Measurements from ENCODE around the gene SERPINB5.

Gene SERPINB5

DNA sequence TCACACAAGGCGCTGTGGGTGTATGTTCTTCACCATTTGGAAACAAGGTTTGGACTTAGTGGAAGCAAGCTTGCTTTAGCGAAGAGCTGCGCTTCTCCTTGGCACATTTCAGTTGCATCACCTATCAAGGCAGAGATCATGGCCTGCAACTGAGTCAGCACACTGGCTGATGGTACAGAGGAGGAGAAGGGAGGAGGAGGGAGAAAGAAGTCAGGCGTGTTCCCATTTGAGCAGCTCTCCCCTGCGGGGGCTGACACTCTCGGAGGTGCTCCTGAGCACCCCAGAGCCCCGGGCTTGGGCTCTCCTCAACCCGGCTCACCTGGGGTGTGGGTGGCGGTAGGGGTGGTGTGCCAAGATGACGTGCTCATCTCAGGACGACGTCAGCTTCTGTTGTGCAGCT, 6.0 kb upstream of the SERPINB5 start:
- no peak for DNase-seq

- no peak for DNase-seq
Measured at GRCh38 chr18:63472380-63472779, 4.4 kb upstream of the SERPINB5 start.

- DNase-seq, result no peak
Measured at GRCh38 chr18:63477200-63477599, 442 bp downstream of the SERPINB5 start.

DNA sequence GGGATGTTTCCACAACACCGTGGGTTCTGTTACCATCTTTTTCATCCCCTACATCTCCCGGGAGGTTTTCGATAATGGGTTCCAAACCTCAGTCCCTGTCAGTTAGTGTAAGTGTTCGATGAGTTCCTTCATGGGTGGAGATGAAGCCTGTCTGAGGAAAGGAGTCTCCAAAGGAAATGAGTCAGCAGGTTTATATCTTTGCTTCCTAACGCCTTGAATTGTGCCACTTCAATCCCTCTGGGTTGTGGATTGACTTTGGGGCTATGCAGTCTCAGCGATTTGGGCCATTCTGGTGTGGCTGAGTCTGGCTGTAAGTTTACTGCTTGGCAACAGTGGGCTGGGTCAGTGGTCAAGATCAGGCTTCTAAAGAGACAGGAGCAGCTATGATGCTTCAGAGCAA, 1.2 kb downstream of the SERPINB5 start:
- DNase-seq, result no peak

DNA sequence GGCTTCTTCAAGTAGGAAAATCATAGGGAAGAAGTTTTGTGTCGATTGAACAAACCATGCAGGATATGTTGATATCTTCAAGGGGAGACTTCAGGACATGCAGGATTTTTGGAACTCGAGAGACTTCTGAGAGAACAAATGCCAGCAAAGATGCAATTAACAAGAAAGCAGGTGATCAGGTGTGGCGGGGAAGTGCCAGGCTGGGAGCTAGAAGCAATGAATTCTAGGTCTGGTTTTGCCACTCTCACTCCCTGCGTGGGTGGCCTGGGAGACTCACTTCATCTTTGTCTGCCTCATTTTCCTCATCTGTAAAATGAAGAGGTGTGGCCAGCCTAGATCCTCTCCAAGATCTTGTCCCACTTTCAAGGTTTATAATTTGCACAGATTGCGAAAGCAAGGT, 3.1 kb downstream of the SERPINB5 start:
- DNase-seq, result no peak

DNA sequence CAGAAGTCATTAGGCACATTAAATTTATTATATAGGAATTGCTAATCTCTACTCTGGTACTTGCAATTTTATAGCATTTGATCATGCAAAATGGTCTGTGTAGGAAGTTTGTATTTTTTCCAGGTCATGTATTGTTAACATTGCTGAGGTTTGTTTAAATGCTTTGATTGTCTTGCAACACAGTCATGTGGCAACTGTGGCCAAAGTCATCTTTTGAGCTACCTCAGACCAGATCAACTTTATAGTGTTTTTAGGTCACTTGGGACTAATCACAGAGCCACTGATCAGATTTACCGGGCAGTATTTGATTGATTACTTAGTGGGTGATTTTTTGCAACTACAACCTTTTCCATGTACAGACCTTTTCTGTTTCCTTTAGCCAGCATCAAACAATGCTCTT, 3.7 kb downstream of the SERPINB5 start:
- DNase-seq, result no peak

DNA sequence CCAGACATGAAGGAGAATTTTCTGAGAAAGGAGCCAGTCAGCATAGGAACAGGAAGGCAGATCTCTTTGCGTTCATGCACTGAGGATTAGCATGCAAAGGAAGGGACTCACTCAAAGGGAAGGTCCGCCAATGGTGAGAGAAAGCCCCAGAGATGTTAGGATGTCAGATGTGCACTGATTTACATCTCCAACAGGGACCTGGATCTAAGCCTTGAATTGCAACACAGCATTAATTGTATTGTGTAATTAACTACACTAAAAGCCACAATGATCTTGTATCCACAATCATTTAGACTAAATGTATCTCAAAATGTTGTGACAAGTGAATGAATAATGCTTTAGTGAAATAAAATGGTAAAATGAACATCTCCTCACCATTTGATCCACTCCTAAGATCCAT, 4.2 kb downstream of the SERPINB5 start:
- DNase-seq, result no peak

GRCh38 chr18:63487676-63488075, 10.9 kb downstream of the SERPINB5 start:
- DNase-seq, result no peak

DNA sequence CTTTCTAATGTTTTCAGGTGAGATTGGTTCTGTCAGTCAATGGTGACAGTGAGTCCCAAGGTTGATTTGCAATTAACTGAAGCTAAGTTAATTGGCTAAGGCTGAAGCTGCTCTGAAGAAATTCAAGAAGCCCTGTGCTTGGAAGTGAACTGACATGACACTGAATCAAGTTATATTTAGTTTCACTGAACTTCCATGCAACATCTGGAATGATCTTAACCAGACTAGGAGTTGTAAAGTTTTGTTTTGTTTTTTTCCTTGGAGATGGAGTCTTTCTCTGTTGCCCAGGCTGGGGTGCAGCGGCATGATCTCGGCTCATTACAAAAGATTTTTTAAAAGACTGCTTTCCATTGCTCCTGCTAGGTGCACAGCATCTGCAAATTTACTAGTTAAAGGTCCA, 11.4 kb downstream of the SERPINB5 start:
- DNase-seq, result no peak

DNA sequence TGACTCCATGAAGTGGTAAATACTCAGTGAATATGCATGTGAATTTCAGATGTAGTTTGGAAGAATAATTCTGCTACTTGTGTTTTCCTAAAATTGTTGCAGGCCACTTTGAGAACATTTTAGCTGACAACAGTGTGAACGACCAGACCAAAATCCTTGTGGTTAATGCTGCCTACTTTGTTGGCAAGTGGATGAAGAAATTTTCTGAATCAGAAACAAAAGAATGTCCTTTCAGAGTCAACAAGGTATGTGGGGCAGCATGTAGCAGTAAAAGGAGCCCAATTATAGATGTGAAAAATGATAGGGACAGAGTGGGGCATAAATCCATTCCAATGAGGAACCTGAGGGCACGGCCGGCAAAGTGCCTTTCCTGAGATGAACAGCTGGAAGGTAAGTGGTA, 16.1 kb downstream of the SERPINB5 start:
- no peak for DNase-seq

- DNase-seq, result no peak
Measured at GRCh38 chr18:63495675-63496074, 18.9 kb downstream of the SERPINB5 start.

DNA sequence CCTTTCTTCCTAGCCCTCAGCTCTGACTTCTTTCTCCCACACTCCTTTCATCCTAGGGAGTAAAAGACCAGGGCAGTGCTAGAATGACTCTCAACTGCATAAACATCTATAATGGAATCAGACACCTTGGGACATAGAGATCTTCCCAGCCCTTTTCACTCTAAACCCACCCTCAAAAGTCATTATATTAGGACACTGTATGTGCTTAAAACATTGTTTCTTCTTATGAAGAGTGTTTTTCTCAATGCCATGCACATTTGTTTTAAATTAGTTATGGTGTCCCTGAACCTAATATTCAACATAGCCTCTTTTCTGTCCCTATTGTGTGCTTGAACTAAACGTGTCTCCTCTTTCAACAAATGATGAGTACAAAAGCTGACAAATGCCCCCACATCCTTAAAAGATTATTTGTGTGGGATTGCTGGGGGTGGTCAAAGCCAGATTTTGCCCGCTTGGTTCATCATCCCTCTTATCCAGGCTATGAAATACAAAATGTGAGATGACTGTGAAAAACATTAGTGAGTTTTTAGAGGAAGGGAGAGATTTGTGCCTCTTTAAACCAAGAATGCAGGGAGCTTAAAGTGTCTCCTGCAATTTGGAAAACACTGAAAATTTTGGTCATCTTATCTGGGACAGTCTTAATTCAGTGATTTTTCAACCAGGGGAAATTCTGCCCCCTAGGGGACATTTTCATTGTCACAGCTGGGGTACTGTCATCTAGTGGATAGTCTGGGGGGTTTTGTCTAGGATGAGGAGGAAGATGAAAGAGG, 29.0 kb downstream of the SERPINB5 start:
- no peak for DNase-seq

GRCh38 chr18:63506336-63506646, 29.5 kb downstream of the SERPINB5 start:
- DNase-seq, result no peak

DNA sequence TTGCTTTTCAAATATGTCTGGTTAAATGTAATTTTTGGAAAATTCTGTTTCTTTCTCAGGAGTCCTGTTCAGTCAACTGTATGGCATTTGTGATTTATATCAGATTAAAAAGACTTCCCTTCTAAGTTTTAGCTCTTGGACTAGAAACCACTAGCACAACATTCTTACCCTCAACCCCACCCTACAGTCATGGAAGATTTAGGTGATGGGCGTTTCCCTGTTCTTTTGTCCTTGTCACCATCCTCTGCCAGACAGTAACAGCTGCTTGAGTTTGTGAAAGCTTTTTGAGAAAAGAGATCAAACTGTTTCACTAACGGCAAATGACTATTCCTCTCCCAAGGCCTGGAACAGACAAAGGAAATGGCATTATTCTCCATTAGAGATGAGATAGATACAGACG, 31.8 kb downstream of the SERPINB5 start:
- no peak for DNase-seq

GRCh38 chr18:63511285-63511684, 34.5 kb downstream of the SERPINB5 start:
- DNase-seq, result no peak

- DNase-seq, result no peak
Measured at GRCh38 chr18:63514326-63514725, 37.6 kb downstream of the SERPINB5 start.

- DNase-seq, result no peak
Measured at GRCh38 chr18:63514888-63515678, 38.3 kb downstream of the SERPINB5 start.

GRCh38 chr18:63515801-63516200, 39.0 kb downstream of the SERPINB5 start:
- DNase-seq, result no peak

DNA sequence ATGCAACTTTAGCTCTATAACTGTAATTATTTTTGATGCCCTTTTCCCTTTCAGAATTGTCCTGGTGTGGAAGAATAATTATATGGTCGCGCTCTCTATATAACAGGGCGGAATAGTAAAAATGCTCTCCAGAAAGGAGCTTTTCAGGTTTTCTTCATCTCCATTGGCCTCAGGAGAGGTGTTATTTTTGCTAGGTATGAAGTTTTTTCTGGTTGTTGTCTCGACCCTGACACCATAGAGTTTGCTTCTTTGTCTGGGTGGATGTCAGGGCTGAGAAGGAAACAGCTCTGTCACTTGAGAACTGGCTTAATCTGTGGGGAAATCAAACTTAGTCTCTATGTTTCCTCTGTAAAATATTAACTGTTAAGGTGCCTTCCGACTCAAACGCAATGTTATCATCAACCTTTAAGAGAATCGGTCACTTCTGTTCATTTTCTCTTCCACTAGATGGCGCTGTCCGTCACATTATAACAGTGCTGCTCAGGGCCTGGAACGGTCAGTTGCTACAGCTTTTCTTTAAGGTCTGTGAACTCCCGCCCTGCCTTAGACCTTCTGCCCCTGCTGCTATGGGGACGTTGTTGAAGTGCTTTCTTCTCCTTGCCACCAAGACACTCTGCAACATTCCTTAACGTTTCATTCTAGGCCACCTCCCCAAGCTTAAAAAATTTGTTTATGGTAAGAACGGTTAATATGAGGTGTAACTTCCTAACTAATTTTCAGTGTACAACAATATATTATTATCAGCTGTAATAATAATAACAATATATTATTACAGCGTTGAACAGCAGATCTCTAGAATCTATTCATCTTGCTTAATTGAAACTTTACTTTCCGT, 41.6 kb downstream of the SERPINB5 start:
- peak; percentile 17 for DNase-seq

DNA sequence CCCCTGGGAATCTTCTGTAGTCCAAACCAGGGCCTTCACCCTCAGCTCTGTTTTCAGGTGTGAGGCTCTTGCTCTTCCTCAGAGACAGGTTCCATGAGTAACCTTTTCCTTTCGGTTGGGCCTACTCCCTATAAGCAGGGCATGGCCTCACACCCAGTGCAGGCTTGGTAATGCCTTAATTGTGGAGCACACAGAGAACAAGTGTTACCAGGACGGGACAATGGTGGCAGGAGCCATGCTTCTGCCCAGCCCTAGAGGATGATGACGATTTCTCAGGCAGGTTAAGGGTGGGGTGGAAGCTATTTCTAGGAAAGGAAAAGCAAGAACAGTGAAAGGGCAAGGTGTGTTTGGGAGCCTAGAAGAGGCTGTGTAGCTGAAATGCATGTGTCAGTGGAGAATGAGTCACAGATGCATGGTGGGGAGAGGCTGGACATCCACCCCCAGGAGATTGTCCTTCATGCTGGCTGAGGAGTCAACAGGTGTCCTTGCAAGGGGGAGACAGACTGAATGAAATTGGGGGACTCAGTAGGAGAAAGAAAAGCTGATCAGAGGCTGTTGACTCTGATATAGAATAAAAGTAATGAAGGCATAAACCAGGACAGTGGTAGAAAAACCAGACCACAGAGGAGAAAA, 43.4 kb downstream of the SERPINB5 start:
- no peak for DNase-seq

- no peak for DNase-seq
Measured at GRCh38 chr18:63523660-63524059, 46.9 kb downstream of the SERPINB5 start.

- no peak for DNase-seq
Measured at GRCh38 chr18:63527251-63527650, 50.5 kb downstream of the SERPINB5 start.

GRCh38 chr18:63528863-63529492, 52.2 kb downstream of the SERPINB5 start:
- DNase-seq, result no peak
